H1 (cell line): ENCODE results near the gene ZC3H7B. TPM values are rescaled to one million over a fixed set of nuclear protein-coding genes. Genes with fewer than 3 reads are reported as not detected.

ENCODE experiments used
- CTCF ChIA-PET: fragments of 300-600 bp; sonication (Branson Sonifier 250); formaldehyde crosslinking; loops from one replicate; lab custom pipeline; 2021; ENCODE audit not compliant: partially characterized antibody; lab: Charles Lee
- POLR2A ChIA-PET: fragments of 300-600 bp; sonication (Branson Sonifier 250); formaldehyde crosslinking; loops from one replicate; lab custom pipeline; 2021; ENCODE audit warnings: inconsistent platforms; ENCODE audit not compliant: partially characterized antibody; lab: Charles Lee
- DNase-seq, 2 experiments: peaks; one replicate each; pipeline versions ENCODE4 v3.0.0 to v3.0.0-alpha.2; 2010 to 2022; ENCODE audit warnings: low spot score in 2 of 2, low read depth in 1 of 2, mixed read lengths in 1 of 2
- FAIRE-seq: peaks from 2 replicates; lab custom pipeline; 2011; peaks lifted over from hg19 to GRCh38; lab: Jason Lieb, UNC
- H2AFZ ChIP-seq: 2 replicates; pipeline ENCODE4 v1.8.1; 2012; ENCODE audit warnings: low read length, inconsistent platforms
- H2AK5ac ChIP-seq: 2 replicates; pipeline ENCODE4 v1.6.1; 2013; ENCODE audit warnings: low read depth, low read length
- H2BK120ac ChIP-seq: replicated peaks from 2 replicates; pipeline ENCODE3; 2013; ENCODE audit warnings: low read depth, low read length, inconsistent platforms
- H2BK12ac ChIP-seq: 2 replicates; pipeline ENCODE4 v1.6.1; 2013; ENCODE audit warnings: low read depth, low read length
- H2BK15ac ChIP-seq: 2 replicates; pipeline ENCODE4 v1.6.1; 2013; ENCODE audit warnings: low read length
- H2BK20ac ChIP-seq: 2 replicates; pipeline ENCODE4 v1.6.1; 2013; ENCODE audit warnings: low read length
- H2BK5ac ChIP-seq: 2 replicates; pipeline ENCODE4 v1.6.1; 2013; ENCODE audit warnings: low read depth, low read length
- H3K14ac ChIP-seq: 2 replicates; pipeline ENCODE4 v1.6.1; 2013; ENCODE audit warnings: inconsistent platforms; ENCODE audit not compliant: insufficient read length
- H3K18ac ChIP-seq: 2 replicates; pipeline ENCODE4 v1.6.1; 2013; ENCODE audit warnings: low read length; ENCODE audit errors: extremely low read depth
- H3K23ac ChIP-seq: 2 replicates; pipeline ENCODE4 v1.6.1; 2013; ENCODE audit warnings: inconsistent platforms; ENCODE audit not compliant: insufficient read length
- H3K23me2 ChIP-seq: 2 replicates; pipeline ENCODE4 v1.6.1; 2013; ENCODE audit warnings: low read depth, low read length
- H3K27ac ChIP-seq: 2 replicates; pipeline ENCODE4 v1.6.1; 2011; ENCODE audit warnings: low read depth, low read length, inconsistent platforms
- H3K27me3 ChIP-seq, 4 experiments: replicated peaks in 1 of 4; 1 replicate in 1 of 4; 2 replicates in 3 of 4; pipeline versions ENCODE4 v1.6.1 to v1.8.1; 2011 to 2013; ENCODE audit warnings: low read length in 3 of 4, mild to moderate bottlenecking in 3 of 4, inconsistent platforms in 2 of 4, mixed read lengths in 2 of 4, moderate library complexity in 1 of 4; ENCODE audit not compliant: control insufficient read depth in 3 of 4, insufficient read depth in 3 of 4; ENCODE audit errors: extremely low read depth in 1 of 4
- H3K36me3 ChIP-seq, 4 experiments: 2 replicates each; pipeline versions ENCODE4 v1.6.1 to v1.8.1; 2011 to 2013; ENCODE audit warnings: mild to moderate bottlenecking in 4 of 4, low read length in 3 of 4, moderate library complexity in 2 of 4, control low read depth in 1 of 4, inconsistent platforms in 1 of 4; ENCODE audit not compliant: insufficient read depth in 4 of 4, control insufficient read depth in 2 of 4
- H3K4ac ChIP-seq: replicated peaks from 2 replicates; pipeline ENCODE3; 2013; ENCODE audit warnings: low read length, low read depth, mixed read lengths, inconsistent platforms; ENCODE audit not compliant: insufficient read length
- H3K4me1 ChIP-seq, 4 experiments: replicated peaks in 1 of 4; 1 replicate in 1 of 4; 2 replicates in 3 of 4; pipeline versions ENCODE4 v1.6.1 to v1.8.1; 2011 to 2013; ENCODE audit warnings: low read length in 3 of 4, inconsistent platforms in 2 of 4, mixed read lengths in 1 of 4; ENCODE audit not compliant: insufficient read depth in 4 of 4, control insufficient read depth in 3 of 4
- H3K4me2 ChIP-seq, 2 experiments: 2 replicates each; pipeline versions ENCODE4 v1.6.1 to v1.8.1; 2011 to 2013; ENCODE audit warnings: low read depth in 2 of 2, low read length in 2 of 2, control low read depth in 1 of 2, inconsistent platforms in 1 of 2, mild to moderate bottlenecking in 1 of 2; ENCODE audit not compliant: insufficient read depth in 1 of 2
- H3K4me3 ChIP-seq, 4 experiments: fragments of 200-600, 300-600 bp in 1 of 4; sonication (generic), shearing (Covaris generic), sonication (Bioruptor Twin) in 1 of 4; 2 replicates each; pipeline versions ENCODE4 v1.5.1 to v1.8.1; 2011 to 2016; ENCODE audit warnings: low read length in 4 of 4, low read depth in 3 of 4, control low read depth in 2 of 4, inconsistent platforms in 2 of 4, mild to moderate bottlenecking in 2 of 4, mixed read lengths in 1 of 4, moderate library complexity in 1 of 4; ENCODE audit not compliant: insufficient read depth in 2 of 4; ENCODE audit errors: extremely low read depth in 1 of 4
- H3K56ac ChIP-seq: replicated peaks from 2 replicates; pipeline ENCODE3; 2013; ENCODE audit warnings: low read depth, mild to moderate bottlenecking, mixed read lengths, low read length, inconsistent platforms; ENCODE audit not compliant: insufficient read length
- H3K79me1 ChIP-seq: 2 replicates; pipeline ENCODE4 v1.6.1; 2013; ENCODE audit warnings: low read depth, low read length, control low read depth
- H3K79me2 ChIP-seq, 2 experiments: 2 replicates each; pipeline versions ENCODE4 v1.6.1 to v1.8.1; 2012 to 2013; ENCODE audit warnings: low read length in 2 of 2, mild to moderate bottlenecking in 2 of 2, inconsistent platforms in 1 of 2; ENCODE audit not compliant: insufficient read depth in 2 of 2, control insufficient read depth in 1 of 2
- H3K9ac ChIP-seq, 4 experiments: replicated peaks in 1 of 4; 1 replicate in 1 of 4; 2 replicates in 3 of 4; pipeline versions ENCODE4 v1.6.1 to v1.8.1; 2011 to 2013; ENCODE audit warnings: low read depth in 3 of 4, low read length in 3 of 4, control low read depth in 2 of 4, mild to moderate bottlenecking in 2 of 4, moderate library complexity in 2 of 4, inconsistent platforms in 1 of 4; ENCODE audit errors: extremely low read depth in 1 of 4
- H3K9me3 ChIP-seq, 2 experiments: 2 replicates each; pipeline versions ENCODE4 v1.6.1 to v1.8.1; 2012 to 2013; ENCODE audit warnings: mild to moderate bottlenecking in 2 of 2, moderate library complexity in 2 of 2, control low read depth in 1 of 2, inconsistent platforms in 1 of 2, low read depth in 1 of 2, low read length in 1 of 2, mixed read lengths in 1 of 2; ENCODE audit not compliant: insufficient read depth in 2 of 2
- H4K20me1 ChIP-seq, 2 experiments: replicated peaks in 1 of 2; 2 replicates each; pipeline versions ENCODE3 to v1.8.1; 2011 to 2013; ENCODE audit warnings: inconsistent platforms in 2 of 2, low read length in 2 of 2, mild to moderate bottlenecking in 1 of 2; ENCODE audit not compliant: insufficient read depth in 2 of 2, control insufficient read depth in 1 of 2
- H4K5ac ChIP-seq: 2 replicates; pipeline ENCODE4 v1.6.1; 2013; ENCODE audit warnings: low read length, low read depth, mixed read lengths, inconsistent platforms; ENCODE audit not compliant: insufficient read length
- H4K8ac ChIP-seq: 2 replicates; pipeline ENCODE4 v1.8.0; 2013; ENCODE audit warnings: mild to moderate bottlenecking, moderate library complexity, low read length, inconsistent platforms; ENCODE audit not compliant: insufficient read depth; ENCODE audit errors: extremely low read depth
- H4K91ac ChIP-seq: replicated peaks from 2 replicates; pipeline ENCODE3; 2013; ENCODE audit warnings: low read length, mixed read lengths, inconsistent platforms; ENCODE audit not compliant: insufficient read length
- WGBS, 2 experiments: shearing (Covaris generic) in 1 of 2; methylation state at CpG; one replicate each; pipeline versions ENCODE4 v1.1.6 to v1.1.7; 2013 to 2015; ENCODE audit warnings: low lambda C conversion rate in 2 of 2, mixed read lengths in 2 of 2, inconsistent platforms in 1 of 2, low coverage in 1 of 2, missing lambda C conversion rate in 1 of 2; ENCODE audit not compliant: insufficient replicate concordance in 2 of 2, insufficient coverage in 1 of 2, insufficient read length in 1 of 2; ENCODE audit errors: extremely low coverage in 1 of 2, missing lambda C conversion rate in 1 of 2; 5-methylcytosine and 5-hydroxymethylcytosine counted together
- polyA plus RNA-seq, 7 experiments: library from polyadenylated mRNA; depleted of rRNA in 3 of 7; stranded (reverse) in 5 of 7; unstranded in 2 of 7; fragments of >200 nt in 5 of 7; fragments of 200-250 nt in 2 of 7; gene quantifications; 1 replicate in 5 of 7; 2 replicates in 1 of 7; 4 replicates in 1 of 7; pipeline versions ENCODE4 v1.2.1 to v1.2.3, GENCODE V29; 2011 to 2013; ENCODE audit warnings: missing spikeins in 2 of 7, mixed read lengths in 2 of 7
- total RNA-seq: library from RNA; stranded (reverse); fragmentation: NEBNext Ultra II Directional; extraction: Animal tissue kit (Norgen Biotek cat#: 25700); gene quantifications from 2 replicates; pipeline ENCODE4 v1.2.1, GENCODE V29; 2021

The ZC3H7B gene
- total and polyA plus RNA-seq, 2 of the 8 experiments (the other 6 are each of a cell fraction or from before 2014, with no cell fraction given) = 35.5 to 78.6 TPM

GRCh38 chr22:41387341-41387740, 86.0 kb downstream of the ZC3H7B start:
- no peak overlapping the region for H2BK20ac ChIP-seq
- H3K27ac ChIP-seq = no peak overlapping the region
- peaks cover 3% of the 10 kb centered on the region; the same call in 1 of the 2 replicates for H3K23me2 ChIP-seq
- no peak overlapping the region for H3K14ac ChIP-seq
- H3K4me1 ChIP-seq = peaks cover 0 to 7% (median 1%) of the 10 kb centered on the region in 4 experiments; a peak in 3 of 7 replicates
- H4K91ac ChIP-seq = no peak overlapping the region
- H3K79me2 ChIP-seq = no peaks in the 10 kb centered on the region; a peak in 1 of 4 replicates
- DNase-seq (no peak), FAIRE-seq (no peak)
- H2BK120ac ChIP-seq = no peak overlapping the region
- H3K18ac ChIP-seq = no peak overlapping the region
- H2BK5ac ChIP-seq = no peak overlapping the region
- H3K79me1 ChIP-seq = no peaks in the 10 kb centered on the region; the same call in 1 of the 2 replicates
- H2BK15ac ChIP-seq = no peak overlapping the region
- H4K20me1 ChIP-seq = peaks cover 3 to 5% of the 10 kb centered on the region in 2 experiments
- no peak overlapping the region for H2AK5ac ChIP-seq
- H4K5ac ChIP-seq = no peak overlapping the region
- no peak overlapping the region for H3K4me3 ChIP-seq
- no peaks in the 10 kb centered on the region for H3K9me3 ChIP-seq
- no peak overlapping the region for H3K56ac ChIP-seq
- ChIA-PET CTCF (interaction anchor here (0.7 to 1.5 kb wide), 2 partner anchors 24 to 75 kb away, joined by 3 to 5 read pairs; no protein-coding TSS in a partner anchor), POLR2A (interaction anchor here (0.6 to 1.5 kb wide), 5 partner anchors 9 to 59 kb away, joined by 3 to 5 read pairs (median 3); partner anchors contain the start of gene TOB2)
- H3K27me3 ChIP-seq = no peaks in the 10 kb centered on the region
- no peak overlapping the region for H3K4me2 ChIP-seq
- no peak overlapping the region for H3K4ac ChIP-seq
- H2BK12ac ChIP-seq = no peak overlapping the region
- 93% methylated on average over 7 of the region's 7 CpGs; no CpG with 5 or more reads in 1 of the 2 experiments for WGBS, 2 experiments
- no peak overlapping the region for H4K8ac ChIP-seq
- no peak overlapping the region for H2AFZ ChIP-seq
- peaks cover 0 to 10% (median 6%) of the 10 kb centered on the region in 4 experiments; a peak in 6 of 8 replicates for H3K36me3 ChIP-seq
- no peak overlapping the region for H3K23ac ChIP-seq
- no peak overlapping the region for H3K9ac ChIP-seq
